Measurements from ENCODE around the gene TMEM255B.
A peak's percentile ranks its signal among the peaks of the same experiment; 100 is the strongest.
"Not testable (repeated sequence)": the region's sequence is repeated elsewhere in the genome, so short reads cannot be mapped to it uniquely, and the experiment has no call there.

TMEM255B gene

DNA sequence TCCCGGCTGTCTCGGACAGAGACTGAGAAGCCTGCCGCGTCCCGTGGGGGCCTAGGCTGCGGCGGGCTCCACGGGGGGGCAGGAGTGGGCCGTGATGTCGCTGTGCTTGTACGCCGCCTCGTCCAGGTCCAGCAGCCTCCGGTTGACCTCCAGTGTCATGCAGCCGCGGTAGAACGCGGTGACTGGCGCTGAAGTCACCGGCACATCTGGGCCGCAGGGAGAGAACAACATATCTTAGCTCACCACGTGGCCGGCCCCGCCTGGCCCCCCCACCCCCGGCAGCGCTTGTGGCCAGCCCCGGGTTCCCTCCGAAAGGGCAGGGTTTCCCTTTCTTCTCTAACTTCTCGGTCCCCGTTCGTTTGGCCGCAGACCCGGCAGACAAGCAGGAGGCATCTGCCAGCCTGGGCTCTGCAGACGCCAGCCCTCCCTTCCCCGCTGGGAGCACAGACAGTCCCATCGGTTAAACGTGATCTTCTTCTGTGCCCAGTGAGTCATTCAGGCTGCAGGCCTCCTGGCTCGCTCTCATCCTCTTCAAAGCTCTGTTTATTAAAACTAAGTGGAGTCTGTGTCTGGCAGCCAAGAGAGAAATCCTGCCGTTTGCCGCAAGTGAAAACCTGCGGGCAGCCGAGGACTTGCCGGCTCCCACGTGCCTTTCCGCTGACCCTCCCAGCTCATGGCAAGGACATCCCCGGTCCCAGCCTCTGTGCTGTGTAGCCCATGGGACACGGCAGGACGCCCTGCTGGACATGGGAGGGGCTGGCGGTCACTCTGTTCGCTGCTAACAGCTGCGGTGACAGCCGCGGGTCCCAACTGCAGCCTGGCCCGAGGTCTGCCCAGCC, 62.0 kb downstream of the TMEM255B start:
- TF ChIP-seq, protein P1, sequence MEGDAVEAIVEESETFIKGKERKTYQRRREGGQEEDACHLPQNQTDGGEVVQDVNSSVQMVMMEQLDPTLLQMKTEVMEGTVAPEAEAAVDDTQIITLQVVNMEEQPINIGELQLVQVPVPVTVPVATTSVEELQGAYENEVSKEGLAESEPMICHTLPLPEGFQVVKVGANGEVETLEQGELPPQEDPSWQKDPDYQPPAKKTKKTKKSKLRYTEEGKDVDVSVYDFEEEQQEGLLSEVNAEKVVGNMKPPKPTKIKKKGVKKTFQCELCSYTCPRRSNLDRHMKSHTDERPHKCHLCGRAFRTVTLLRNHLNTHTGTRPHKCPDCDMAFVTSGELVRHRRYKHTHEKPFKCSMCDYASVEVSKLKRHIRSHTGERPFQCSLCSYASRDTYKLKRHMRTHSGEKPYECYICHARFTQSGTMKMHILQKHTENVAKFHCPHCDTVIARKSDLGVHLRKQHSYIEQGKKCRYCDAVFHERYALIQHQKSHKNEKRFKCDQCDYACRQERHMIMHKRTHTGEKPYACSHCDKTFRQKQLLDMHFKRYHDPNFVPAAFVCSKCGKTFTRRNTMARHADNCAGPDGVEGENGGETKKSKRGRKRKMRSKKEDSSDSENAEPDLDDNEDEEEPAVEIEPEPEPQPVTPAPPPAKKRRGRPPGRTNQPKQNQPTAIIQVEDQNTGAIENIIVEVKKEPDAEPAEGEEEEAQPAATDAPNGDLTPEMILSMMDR (IDR thresholded peaks at IDR 0.05; ENCODE audit: insufficient read depth, low read depth, low read length, missing control alignments) = no peak
- H3K4me3 ChIP-seq (ENCODE audit: low read length) = no peak overlapping the region
- peak; percentile 94 for DNase-seq (ENCODE audit: low read depth)

DNA sequence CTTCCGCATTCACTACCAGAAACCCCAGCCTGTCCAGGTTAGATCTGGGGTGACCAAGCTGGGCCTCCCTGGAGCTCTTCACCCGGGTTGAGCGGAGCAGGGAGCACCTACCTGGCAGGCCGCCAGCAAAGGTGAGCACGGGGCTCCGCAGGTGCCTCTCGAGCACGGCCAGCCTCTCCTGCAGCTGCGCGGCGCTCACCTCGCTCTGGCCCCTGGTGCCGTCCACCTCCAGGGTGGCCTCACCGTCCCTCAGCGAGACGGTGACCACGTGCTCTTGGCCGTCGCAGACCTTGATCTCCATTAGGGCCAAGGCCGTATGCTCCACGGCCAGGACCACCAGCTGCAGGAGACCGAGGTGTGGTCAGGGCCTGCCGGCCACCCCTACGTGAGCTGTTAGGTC, 62.8 kb downstream of the TMEM255B start:
- DNase-seq (ENCODE audit: low read depth) = no peak
- TF ChIP-seq, protein P1 (IDR thresholded peaks at IDR 0.05; ENCODE audit: insufficient read depth, low read depth, low read length, missing control alignments) = no peak
- no peak overlapping the region for H3K4me3 ChIP-seq (ENCODE audit: low read length)

DNA sequence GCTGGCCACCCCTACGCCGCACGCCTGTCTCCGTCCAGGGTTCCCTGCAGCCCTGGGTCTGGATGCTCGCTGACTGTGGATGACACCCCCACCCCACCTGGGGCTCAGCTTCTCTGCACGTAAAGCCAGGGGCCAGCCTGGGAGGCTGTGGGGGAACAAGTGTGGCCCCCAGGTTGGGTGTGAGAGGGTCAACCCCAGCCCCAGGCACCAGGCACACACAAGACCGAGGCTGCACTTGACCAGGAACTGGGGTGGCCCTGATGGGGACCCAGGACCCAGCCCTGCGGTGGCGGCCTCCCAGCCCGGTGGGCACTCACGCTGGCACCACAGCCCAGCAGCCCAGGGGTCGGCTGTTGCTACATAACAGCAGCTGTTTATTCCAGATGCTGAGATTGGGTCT, 63.2 kb downstream of the TMEM255B start:
- DNase-seq (ENCODE audit: low read depth) = no peak
- TF ChIP-seq, protein P1 (IDR thresholded peaks at IDR 0.05; ENCODE audit: insufficient read depth, low read depth, low read length, missing control alignments) = no peak
- no peak overlapping the region for H3K4me3 ChIP-seq (ENCODE audit: low read length)

DNA sequence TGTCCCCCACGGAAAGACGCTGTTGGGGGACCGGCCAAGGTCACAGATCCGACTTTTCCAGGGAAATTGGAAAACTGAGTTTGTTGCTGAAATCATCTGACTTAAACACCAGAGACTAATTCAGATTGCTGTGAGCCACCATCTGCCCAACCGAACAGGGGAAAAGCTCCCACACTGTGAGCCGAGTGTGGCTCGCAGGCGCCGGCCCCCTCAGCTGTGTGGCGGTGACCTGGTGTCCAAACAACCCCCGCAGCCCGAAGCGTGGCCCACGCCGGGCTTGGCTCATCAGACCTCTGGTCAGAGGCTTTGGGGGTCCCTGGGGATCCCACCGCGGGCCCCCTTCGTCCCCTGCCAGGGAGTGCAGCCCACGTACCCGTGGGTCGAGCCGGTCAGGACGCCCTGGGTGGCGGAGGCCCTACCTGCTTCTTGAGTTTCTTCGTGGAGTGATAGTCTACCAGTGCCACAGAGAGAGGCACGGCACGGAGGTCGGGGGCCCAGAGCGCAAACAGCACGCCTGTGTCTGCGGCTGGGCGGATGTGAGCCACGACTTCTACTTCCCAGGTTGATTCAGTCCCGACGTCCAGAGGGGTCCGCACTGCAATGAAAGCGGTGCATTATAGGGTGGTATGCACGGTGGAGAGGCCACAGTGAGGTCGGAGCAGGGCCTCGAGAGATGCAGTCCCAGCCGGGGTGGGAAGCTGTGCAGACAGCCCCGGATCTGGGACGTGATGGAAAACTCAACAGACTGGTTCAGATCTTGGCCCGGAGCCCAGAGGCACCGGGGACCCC, 64.1 kb downstream of the TMEM255B start:
- TF ChIP-seq, protein P1 (IDR thresholded peaks at IDR 0.05; ENCODE audit: insufficient read depth, low read depth, low read length, missing control alignments) = no peak
- DNase-seq (ENCODE audit: low read depth) = no peak
- H3K4me3 ChIP-seq (ENCODE audit: low read length) = no peak overlapping the region

DNA sequence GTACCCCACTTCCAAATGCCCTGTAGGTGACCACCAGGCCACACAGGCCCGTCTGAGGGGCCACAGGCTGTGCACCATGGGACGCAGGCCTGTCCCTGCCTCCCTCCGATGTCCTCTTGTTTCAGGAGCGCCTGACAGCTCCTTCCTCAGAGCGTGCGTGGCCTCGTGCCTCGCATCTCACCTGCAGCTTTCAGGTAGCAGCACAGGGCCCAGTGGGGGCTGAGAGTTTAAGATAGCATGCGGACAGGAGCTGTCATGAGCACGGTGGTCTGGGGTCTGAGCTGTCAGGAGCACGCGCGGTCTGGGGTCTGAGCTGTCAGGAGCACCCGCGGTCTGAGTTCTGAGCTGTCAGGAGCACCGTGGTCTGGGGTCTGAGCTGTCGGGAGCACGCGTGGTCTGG, 64.7 kb downstream of the TMEM255B start:
- no peak overlapping the region for H3K4me3 ChIP-seq (ENCODE audit: low read length)
- DNase-seq (ENCODE audit: low read depth) = no peak
- TF ChIP-seq, protein P1 (IDR thresholded peaks at IDR 0.05; ENCODE audit: insufficient read depth, low read depth, low read length, missing control alignments) = no peak

DNA sequence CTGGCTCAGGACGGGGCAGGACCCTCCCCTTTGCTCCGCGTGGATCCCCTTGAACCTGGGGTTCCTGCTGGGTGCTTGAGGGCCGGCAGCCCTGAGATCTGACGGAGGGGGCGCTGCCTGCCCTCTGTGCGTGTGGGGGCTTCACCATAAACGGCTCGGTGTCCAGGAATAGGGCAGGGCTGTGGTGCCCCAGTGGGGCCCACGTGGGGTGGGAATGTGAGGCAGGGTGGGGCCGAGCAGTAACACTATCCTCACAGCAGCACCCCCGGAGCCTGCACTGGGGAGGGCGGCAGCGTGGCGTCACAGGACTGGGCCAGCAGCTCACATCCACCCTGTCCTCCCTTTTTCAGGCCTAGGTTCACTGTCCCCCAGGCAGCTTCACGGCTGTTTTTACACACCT, 66.8 kb downstream of the TMEM255B start:
- DNase-seq (ENCODE audit: low read depth) = no peak
- TF ChIP-seq, protein P1 (IDR thresholded peaks at IDR 0.05; ENCODE audit: insufficient read depth, low read depth, low read length, missing control alignments) = no peak
- no peak overlapping the region for H3K4me3 ChIP-seq (ENCODE audit: low read length)

DNA sequence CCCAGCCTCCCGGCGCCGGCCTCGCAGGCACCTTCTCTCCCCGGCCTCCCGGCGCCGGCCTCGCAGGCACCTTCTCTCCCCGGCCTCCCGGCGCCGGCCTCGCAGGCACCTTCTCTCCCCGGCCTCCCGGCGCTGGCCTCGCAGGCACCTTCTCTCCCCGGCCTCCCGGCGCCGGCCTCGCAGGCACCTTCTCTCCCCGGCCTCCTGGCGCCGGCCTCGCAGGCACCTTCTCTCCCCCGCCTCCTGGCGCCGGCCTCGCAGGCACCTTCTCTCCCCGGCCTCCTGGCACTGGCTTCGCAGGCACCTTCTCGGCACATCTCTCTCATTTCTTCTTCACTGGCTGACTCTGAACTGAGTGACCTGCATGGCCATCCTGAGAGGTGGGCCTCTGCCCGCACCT, 67.4 kb downstream of the TMEM255B start:
- H3K4me3 ChIP-seq (ENCODE audit: low read length); DNase-seq (ENCODE audit: low read depth): not testable (repeated sequence)

Measured in epithelial cell of esophagus (primary cell).